ENCODE data around the gene CHIA. TPM values are rescaled to one million over a fixed set of nuclear protein-coding genes. Genes with fewer than 3 reads are reported as not detected.

The CHIA gene
- total and polyA plus RNA-seq, 9 of the 15 experiments (the other 6 are each of a cell fraction or from before 2014, with no cell fraction given): not detected

DNA sequence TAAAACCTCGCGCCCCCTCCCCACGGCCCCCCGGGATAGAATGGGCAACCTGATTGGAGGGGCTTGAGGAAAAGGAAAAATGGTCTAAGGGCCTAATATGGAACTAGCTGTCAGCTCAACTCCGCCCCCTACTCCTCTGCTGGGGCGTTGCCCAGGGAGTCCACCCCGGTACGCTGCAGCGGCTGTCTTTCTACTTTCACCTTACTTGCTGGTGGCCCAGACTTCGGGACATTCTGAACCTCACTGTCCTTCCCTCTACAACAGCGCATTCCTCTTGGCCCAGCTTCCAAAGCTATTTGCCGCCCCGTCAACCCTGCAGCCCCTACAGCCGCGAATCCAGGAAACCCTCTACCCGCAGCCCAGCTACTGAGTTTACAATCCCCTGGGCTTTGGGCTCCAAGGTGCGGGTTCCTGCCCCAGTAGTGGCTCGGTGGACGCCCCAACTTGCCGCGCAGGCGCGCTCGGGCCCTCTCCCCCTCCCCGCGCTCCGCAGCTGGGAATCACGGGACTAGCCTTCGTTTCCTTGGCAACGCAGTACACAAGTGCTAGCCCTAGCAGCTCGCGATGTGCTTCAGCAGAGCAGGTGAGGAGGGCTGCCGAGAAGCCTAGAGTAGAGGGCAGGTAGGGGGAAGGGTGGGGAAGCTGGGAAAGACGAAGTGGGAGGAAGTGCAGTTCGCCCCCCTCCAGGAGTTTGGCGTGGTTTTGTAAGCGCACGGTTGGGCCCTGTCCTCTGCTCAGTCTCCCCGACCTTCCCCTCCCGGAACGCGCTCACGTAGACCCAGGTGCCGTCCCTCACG lies 55.6 kb downstream of the CHIA start (continued):
- no peak for TF ChIP-seq ARID2 (IDR thresholded peaks at IDR 0.05)
- TF ChIP-seq CBFA2T3 (IDR thresholded peaks at IDR 0.05): no peak
- TF ChIP-seq ZBTB5 (IDR thresholded peaks at IDR 0.05): no peak
- TF ChIP-seq ETS1 (conservative IDR thresholded peaks at IDR 0.05; ENCODE audit: control insufficient read depth, low read depth, low read length): no peak
- no peak for TF ChIP-seq ZSCAN29 (IDR thresholded peaks at IDR 0.05)
- peak; percentile 36; the same call in 1 of the 2 replicates for TF ChIP-seq SMAD4 (CRISPR knock-in tag; conservative IDR thresholded peaks at IDR 0.05)
- TF ChIP-seq ZNF41 (CRISPR knock-in tag; conservative IDR thresholded peaks at IDR 0.05): no peak
- no peak for TF ChIP-seq ZNF778 (CRISPR knock-in tag; IDR thresholded peaks at IDR 0.05)
- TF ChIP-seq FOXK2 (conservative IDR thresholded peaks at IDR 0.05 in 1 of 2, IDR thresholded peaks at IDR 0.05 in 1 of 2; ENCODE audit: low read depth in 2 of 2): no peak
- TF ChIP-seq, protein P1, sequence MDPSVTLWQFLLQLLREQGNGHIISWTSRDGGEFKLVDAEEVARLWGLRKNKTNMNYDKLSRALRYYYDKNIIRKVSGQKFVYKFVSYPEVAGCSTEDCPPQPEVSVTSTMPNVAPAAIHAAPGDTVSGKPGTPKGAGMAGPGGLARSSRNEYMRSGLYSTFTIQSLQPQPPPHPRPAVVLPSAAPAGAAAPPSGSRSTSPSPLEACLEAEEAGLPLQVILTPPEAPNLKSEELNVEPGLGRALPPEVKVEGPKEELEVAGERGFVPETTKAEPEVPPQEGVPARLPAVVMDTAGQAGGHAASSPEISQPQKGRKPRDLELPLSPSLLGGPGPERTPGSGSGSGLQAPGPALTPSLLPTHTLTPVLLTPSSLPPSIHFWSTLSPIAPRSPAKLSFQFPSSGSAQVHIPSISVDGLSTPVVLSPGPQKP (CRISPR knock-in tag; IDR thresholded peaks at IDR 0.05): no peak
- TF ChIP-seq ZNF75A (CRISPR knock-in tag; IDR thresholded peaks at IDR 0.05): no peak
- no peak for TF ChIP-seq NR2F6 (CRISPR knock-in tag; IDR thresholded peaks at IDR 0.05)
- TF ChIP-seq SMARCC2 (IDR thresholded peaks at IDR 0.05; ENCODE audit: low read depth): no peak
- TF ChIP-seq ZNF609 (CRISPR knock-in tag; IDR thresholded peaks at IDR 0.05; ENCODE audit: borderline replicate concordance): no peak
- no peak for TF ChIP-seq POLR3A (IDR thresholded peaks at IDR 0.05; ENCODE audit: borderline replicate concordance, extremely low read depth, insufficient read depth, insufficient read length)
- TF ChIP-seq NEUROD1 (IDR thresholded peaks at IDR 0.05; ENCODE audit: borderline replicate concordance, low read depth, low read length, partially characterized antibody): no peak
- no peak for TF ChIP-seq ZNF77 (CRISPR knock-in tag; IDR thresholded peaks at IDR 0.05)
- no peak for TF ChIP-seq SMAD1 (IDR thresholded peaks at IDR 0.05; ENCODE audit: low read depth, low read length, partially characterized antibody)
- TF ChIP-seq MIER1 (IDR thresholded peaks at IDR 0.05; ENCODE audit: low read depth): no peak
